PC-3 (cell line): ENCODE results near the gene MAST4. TPM values are rescaled to one million over a fixed set of nuclear protein-coding genes. Genes with fewer than 3 reads are reported as not detected.

Experiments
- ATAC-seq: fragments of 200-7000 bp; cut with Tn5 transposase; 2 replicates; pipeline ENCODE4 v1.9.1; 2020; ENCODE audit warnings: mild to moderate bottlenecking, moderate library complexity
- BruUV-seq: library from RNA; stranded (reverse); fragments of 400-500 nt; replicated peaks from 2 replicates; lab custom pipeline; 2021; lab: Mats Ljungman, UMichigan
- CTCF ChIA-PET: fragments of 300-600 bp; sonication (Branson Sonifier 250); formaldehyde crosslinking; loops from one replicate; lab custom pipeline; 2022; ENCODE audit warnings: antibody characterized with exemption; lab: Charles Lee
- POLR2A ChIA-PET: fragments of 300-600 bp; sonication (Branson Sonifier 250); formaldehyde crosslinking; loops from one replicate; lab custom pipeline; 2022; ENCODE audit warnings: antibody characterized with exemption; ENCODE audit not compliant: unreplicated experiment; lab: Charles Lee
- DNase-seq: peaks from one replicate; pipeline ENCODE4 v3.0.0-alpha.2; 2015
- H2AFZ ChIP-seq: fragments of 300-600 bp; sonication (generic); 2 replicates; pipeline ENCODE4 v1.6.0; 2016; ENCODE audit warnings: antibody characterized with exemption, low read length
- H3F3A ChIP-seq: fragments of 300-600 bp; sonication (generic); one replicate; pipeline ENCODE4 v1.6.0; 2017; ENCODE audit warnings: antibody characterized with exemption, low read length, control low read depth, mild to moderate bottlenecking; ENCODE audit not compliant: unreplicated experiment
- H3K27ac ChIP-seq: fragments of 300-600 bp; sonication (generic); 2 replicates; pipeline ENCODE4 v1.5.1; 2016; ENCODE audit warnings: mild to moderate bottlenecking, low read length
- H3K27me3 ChIP-seq: fragments of 300-600 bp; sonication (generic); 2 replicates; pipeline ENCODE4 v1.6.1; 2016; ENCODE audit warnings: low read length, mixed read lengths
- H3K36me3 ChIP-seq: fragments of 300-600 bp; sonication (generic); 2 replicates; pipeline ENCODE4 v1.6.1; 2016; ENCODE audit warnings: low read depth, mixed run types, low read length, mixed read lengths
- H3K4me1 ChIP-seq: fragments of 300-600 bp; sonication (generic); 2 replicates; pipeline ENCODE4 v1.5.1; 2016; ENCODE audit warnings: low read length; ENCODE audit not compliant: insufficient read depth
- H3K4me2 ChIP-seq: fragments of 300-600 bp; sonication (generic); 2 replicates; pipeline ENCODE4 v1.6.0; 2016; ENCODE audit warnings: low read length
- H3K4me3 ChIP-seq: fragments of 300-600 bp; sonication (generic); 2 replicates; pipeline ENCODE4 v1.5.1; 2016; ENCODE audit warnings: mild to moderate bottlenecking, low read length, mixed read lengths
- H3K79me2 ChIP-seq: fragments of 300-600 bp; sonication (generic); 2 replicates; pipeline ENCODE4 v1.6.1; 2017; ENCODE audit warnings: low read length, mixed read lengths
- H3K9ac ChIP-seq: fragments of 300-600 bp; sonication (generic); 2 replicates; pipeline ENCODE4 v1.6.0; 2016; ENCODE audit warnings: mild to moderate bottlenecking, low read length
- H3K9me2 ChIP-seq: fragments of 300-600 bp; sonication (generic); replicated peaks from 2 replicates; pipeline ENCODE4 v1.6.1; 2016; ENCODE audit warnings: mixed run types, low read length, mixed read lengths
- H3K9me3 ChIP-seq: fragments of 300-600 bp; sonication (generic); 2 replicates; pipeline ENCODE4 v1.6.1; 2016; ENCODE audit warnings: low read length, mixed read lengths
- H4K20me1 ChIP-seq: fragments of 300-600 bp; sonication (generic); 2 replicates; pipeline ENCODE4 v1.6.1; 2016; ENCODE audit warnings: low read length, mixed read lengths
- EZH2 ChIP-seq: fragments of 300-600 bp; sonication (generic); IDR thresholded peaks from one replicate; pipeline ENCODE4 v1.6.1; 2017; ENCODE audit warnings: antibody characterized with exemption, mild to moderate bottlenecking, low read length; ENCODE audit not compliant: unreplicated experiment
- EZH2phosphoT487 ChIP-seq: fragments of 300-600 bp; sonication (generic); IDR thresholded peaks from 2 replicates; pipeline ENCODE4 v1.6.1; 2018; ENCODE audit warnings: mild to moderate bottlenecking, antibody characterized with exemption, low read length, borderline replicate concordance
- intact Hi-C: fragments of 100-400 bp; cut with micrococcal nuclease; formaldehyde crosslinking; loops from 2 replicates; pipeline ENCODE4 v1.9.0; 2023
- total RNA-seq: library from RNA; depleted of rRNA; stranded (reverse); fragments of >200 nt; gene quantifications from 2 replicates; pipeline ENCODE4 v1.2.3, GENCODE V29; 2014
- TF ChIP-seq, protein P1 (sequence below): fragments of 300-600 bp; sonication (generic); conservative IDR thresholded peaks from 2 replicates; pipeline ENCODE4 v1.5.1; 2017; ENCODE audit warnings: antibody characterized with exemption, low read depth, mild to moderate bottlenecking, low read length

Gene MAST4
- total RNA-seq, 1 experiment from 2014 or later: 7.9 TPM

- intact Hi-C loops: no loop called here
- peaks cover 9% of the 10 kb centered on the region for H3K4me1 ChIP-seq
- no TSS peak for BruUV-seq
- no peaks in the 10 kb centered on the region for H3K9me2 ChIP-seq
- H3K9me3 ChIP-seq: no peaks in the 10 kb centered on the region
- H2AFZ ChIP-seq: no peak overlapping the region
- no peak overlapping the region for H3K4me3 ChIP-seq
- no peak for DNase-seq
- peaks cover 2% of the 10 kb centered on the region; the same call in 1 of the 2 replicates for H3K36me3 ChIP-seq
- no peak for ATAC-seq
- H3K4me2 ChIP-seq: no peak overlapping the region
- no peaks in the 10 kb centered on the region for H3K27me3 ChIP-seq
- ChIA-PET POLR2A (no interaction called here), CTCF (no interaction called here)
- no peaks in the 10 kb centered on the region for H3K79me2 ChIP-seq
- H3K27ac ChIP-seq: no peak overlapping the region
- H3F3A ChIP-seq: no peaks in the 10 kb centered on the region
- TF ChIP-seq EZH2 (no peak), EZH2phosphoT487 (no peak)
- TF ChIP-seq, protein P1, sequence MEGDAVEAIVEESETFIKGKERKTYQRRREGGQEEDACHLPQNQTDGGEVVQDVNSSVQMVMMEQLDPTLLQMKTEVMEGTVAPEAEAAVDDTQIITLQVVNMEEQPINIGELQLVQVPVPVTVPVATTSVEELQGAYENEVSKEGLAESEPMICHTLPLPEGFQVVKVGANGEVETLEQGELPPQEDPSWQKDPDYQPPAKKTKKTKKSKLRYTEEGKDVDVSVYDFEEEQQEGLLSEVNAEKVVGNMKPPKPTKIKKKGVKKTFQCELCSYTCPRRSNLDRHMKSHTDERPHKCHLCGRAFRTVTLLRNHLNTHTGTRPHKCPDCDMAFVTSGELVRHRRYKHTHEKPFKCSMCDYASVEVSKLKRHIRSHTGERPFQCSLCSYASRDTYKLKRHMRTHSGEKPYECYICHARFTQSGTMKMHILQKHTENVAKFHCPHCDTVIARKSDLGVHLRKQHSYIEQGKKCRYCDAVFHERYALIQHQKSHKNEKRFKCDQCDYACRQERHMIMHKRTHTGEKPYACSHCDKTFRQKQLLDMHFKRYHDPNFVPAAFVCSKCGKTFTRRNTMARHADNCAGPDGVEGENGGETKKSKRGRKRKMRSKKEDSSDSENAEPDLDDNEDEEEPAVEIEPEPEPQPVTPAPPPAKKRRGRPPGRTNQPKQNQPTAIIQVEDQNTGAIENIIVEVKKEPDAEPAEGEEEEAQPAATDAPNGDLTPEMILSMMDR: no peak
- H4K20me1 ChIP-seq: no peaks in the 10 kb centered on the region
- H3K9ac ChIP-seq: no peak overlapping the region
These were observed 558.5 kb downstream of the MAST4 start for GRCh38 chr5:67154556-67155206.

- intact Hi-C loops: loop anchor here (1.0 kb wide), 1 partner anchor 52 kb away; no protein-coding TSS in a partner anchor
- BruUV-seq: no TSS peak
These were observed 560.9 kb downstream of the MAST4 start for GRCh38 chr5:67156976-67157583.

More at GRCh38 chr5:67156976-67157583, 560.9 kb downstream of the MAST4 start:
- Histone ChIP-seq H3F3A (peaks cover 7% of the 10 kb centered on the region), H3K36me3 (peaks cover 2% of the 10 kb centered on the region; the same call in 1 of the 2 replicates), H3K4me1 (peaks cover 31% of the 10 kb centered on the region), H3K4me2 (no peak overlapping the region), H2AFZ (no peak overlapping the region), H3K9me2 (no peaks in the 10 kb centered on the region), H3K79me2 (no peaks in the 10 kb centered on the region), H3K27ac (no peak overlapping the region), H3K9me3 (no peaks in the 10 kb centered on the region), H3K27me3 (no peaks in the 10 kb centered on the region), H3K4me3 (no peak overlapping the region), H3K9ac (no peak overlapping the region), H4K20me1 (no peaks in the 10 kb centered on the region)
- TF ChIP-seq, protein P1: peak; percentile 82
- TF ChIP-seq EZH2 (no peak), EZH2phosphoT487 (no peak)
- ChIA-PET CTCF (interaction anchor here (0.6 to 0.7 kb wide), 2 partner anchors 50 to 201 kb away, joined by 3 read pairs; no protein-coding TSS in a partner anchor), POLR2A (no interaction called here)
- ATAC-seq (peak; percentile 19; the same call in 1 of the 2 replicates), DNase-seq (peak; percentile 63)
